Naive thymus-derived CD4-positive, alpha-beta T cell (primary cell): Measurements from ENCODE around the gene CHI3L1. TPM values are rescaled to one million over a fixed set of nuclear protein-coding genes. Genes with fewer than 3 reads are reported as not detected.
A peak's percentile ranks its signal among the peaks of the same experiment; 100 is the strongest.

Source experiments
- ATAC-seq: fragments of 150-1000 bp; cut with Tn5 transposase; 2 replicates; pipeline ENCODE4 v1.10.0; 2021; ENCODE audit warnings: mild to moderate bottlenecking, moderate library complexity
- CTCF ChIA-PET: fragments of 350-600 bp; sonication (Branson Sonifier 250); formaldehyde crosslinking; loops from one replicate; lab custom pipeline; 2021; ENCODE audit warnings: antibody characterized with exemption; lab: Charles Lee
- POLR2A ChIA-PET: fragments of 350-600 bp; sonication (Branson Sonifier 250); formaldehyde crosslinking; loops from one replicate; lab custom pipeline; 2021; ENCODE audit warnings: antibody characterized with exemption, inconsistent platforms; lab: Charles Lee
- DNase-seq, 9 donors: peaks; one replicate each; pipeline versions ENCODE4 v3.0.0 to v3.0.0-alpha.2; 2020 to 2022; ENCODE audit warnings: mixed read lengths in 1 of 9
- H3K27ac ChIP-seq: one replicate; pipeline ENCODE4 v1.7.0; 2013; ENCODE audit warnings: mild to moderate bottlenecking, low read depth, low read length, moderate library complexity
- H3K27me3 ChIP-seq, 2 donors: one replicate each; pipeline ENCODE4 v1.7.0; 2013; ENCODE audit warnings: low read length in 2 of 2, mild to moderate bottlenecking in 2 of 2, moderate library complexity in 2 of 2; ENCODE audit not compliant: control insufficient read depth in 2 of 2, insufficient read depth in 2 of 2
- H3K36me3 ChIP-seq, 3 experiments: 1 replicate in 2 of 3; 2 replicates in 1 of 3; pipeline ENCODE4 v1.7.0; 2013; ENCODE audit warnings: low read length in 3 of 3, mild to moderate bottlenecking in 3 of 3, moderate library complexity in 1 of 3; ENCODE audit not compliant: insufficient read depth in 3 of 3, control insufficient read depth in 2 of 3
- H3K4me1 ChIP-seq, 2 donors: one replicate each; pipeline ENCODE4 v1.7.0; 2013; ENCODE audit warnings: low read length in 2 of 2, mild to moderate bottlenecking in 2 of 2, moderate library complexity in 1 of 2; ENCODE audit not compliant: control insufficient read depth in 2 of 2, insufficient read depth in 2 of 2
- H3K4me3 ChIP-seq: 2 replicates; pipeline ENCODE4 v1.7.0; 2013; ENCODE audit warnings: mild to moderate bottlenecking, low read length
- H3K9me3 ChIP-seq, 3 experiments: 1 replicate in 2 of 3; 2 replicates in 1 of 3; pipeline ENCODE4 v1.7.0; 2013; ENCODE audit warnings: low read length in 3 of 3; ENCODE audit not compliant: control insufficient read depth in 2 of 3
- H3K27ac Mint-ChIP-seq, 9 donors: one replicate each; pipeline ENCODE4 v1.8.0; 2020 to 2022; ENCODE audit warnings: mixed read lengths in 9 of 9, mild to moderate bottlenecking in 8 of 9, moderate library complexity in 5 of 9, inconsistent platforms in 2 of 9
- H3K27me3 Mint-ChIP-seq, 5 donors: one replicate each; pipeline ENCODE4 v1.8.0; 2021 to 2022; ENCODE audit warnings: mixed read lengths in 5 of 5, mild to moderate bottlenecking in 1 of 5
- H3K36me3 Mint-ChIP-seq, 5 donors: one replicate each; pipeline ENCODE4 v1.8.0; 2020 to 2022; ENCODE audit warnings: mixed read lengths in 5 of 5, mild to moderate bottlenecking in 3 of 5, inconsistent platforms in 1 of 5
- H3K4me1 Mint-ChIP-seq, 7 donors: one replicate each; pipeline ENCODE4 v1.8.0; 2020 to 2022; ENCODE audit warnings: mixed read lengths in 7 of 7, mild to moderate bottlenecking in 3 of 7, inconsistent platforms in 1 of 7
- H3K4me3 Mint-ChIP-seq, 10 donors: one replicate each; pipeline ENCODE4 v1.8.0; 2020 to 2022; ENCODE audit warnings: mild to moderate bottlenecking in 10 of 10, mixed read lengths in 10 of 10, moderate library complexity in 6 of 10, inconsistent platforms in 2 of 10
- H3K9me3 Mint-ChIP-seq, 11 donors: one replicate each; pipeline ENCODE4 v1.8.0; 2020 to 2022; ENCODE audit warnings: mixed read lengths in 11 of 11, mild to moderate bottlenecking in 4 of 11, inconsistent platforms in 1 of 11, moderate library complexity in 1 of 11
- intact Hi-C, 2 donors: fragments of 100-400 bp; cut with micrococcal nuclease; formaldehyde crosslinking; loops; one replicate each; pipeline ENCODE4 v1.15.1; 2023
- polyA plus RNA-seq, 2 donors: library from polyadenylated mRNA; unstranded; fragments of 300-500 nt; fragmentation: Illumina TruSeq; gene quantifications; one replicate each; pipeline ENCODE4 v1.2.3, GENCODE V29; 2021
- total RNA-seq, 6 experiments: library from RNA in 5 of 6; stranded (reverse) in 5 of 6; gene quantifications; 1 replicate in 5 of 6; 2 replicates in 1 of 6; pipeline ENCODE4 v1.2.3 and lab custom pipeline; 2021 to 2026

CHI3L1 gene
- total and polyA plus RNA-seq, 7 experiments from 2014 or later: 0.32 to 1.3 TPM; not detected in 5

DNA sequence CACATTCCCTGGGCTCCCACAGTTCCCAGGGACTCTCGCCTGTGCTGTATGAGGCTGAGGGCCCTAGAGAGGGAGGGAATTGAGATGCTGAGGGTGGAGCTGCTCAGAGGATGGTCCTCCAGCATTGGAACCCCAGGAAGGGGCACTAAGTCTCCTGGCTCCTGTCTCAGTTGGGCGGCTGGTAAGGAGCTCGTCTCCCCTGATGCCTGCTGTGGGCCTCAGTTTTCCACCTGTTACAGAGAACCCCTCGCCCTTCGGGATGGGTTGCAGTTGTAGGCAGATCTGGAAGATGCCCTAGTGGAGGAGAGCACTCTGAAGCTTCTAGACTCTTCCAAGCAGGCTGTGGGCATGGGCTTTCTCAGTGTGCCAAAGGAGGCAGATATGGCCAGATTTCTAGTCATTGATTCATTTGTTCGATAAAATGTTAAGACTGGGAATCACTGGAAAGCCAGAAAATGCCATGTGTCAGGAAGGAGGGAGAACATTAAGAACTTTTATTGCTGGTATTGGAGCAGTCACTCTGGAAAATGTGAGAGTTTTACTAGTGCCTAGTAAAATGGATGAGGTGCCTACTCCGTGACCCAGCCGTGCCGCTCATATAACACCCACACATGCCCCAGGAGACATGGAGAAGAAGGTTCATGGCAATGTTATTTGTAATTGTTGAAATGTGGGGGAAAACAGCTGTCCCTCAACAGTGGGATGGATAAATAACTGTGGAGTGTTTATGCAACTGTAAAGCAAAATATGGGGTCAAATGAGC, 10.1 kb downstream of the CHI3L1 start:
- no peaks in the 10 kb centered on the region for H3K9me3 ChIP-seq
- ChIA-PET CTCF (no interaction called here), POLR2A (no interaction called here)
- Mint-ChIP-seq H3K4me1 (peaks cover 0 to 4% (median 0%) of the 10 kb centered on the region in 7 donors), H3K36me3 (no peaks in the 10 kb centered on the region), H3K4me3 (no peak overlapping the region), H3K27ac (no peak overlapping the region), H3K27me3 (no peaks in the 10 kb centered on the region), H3K9me3 (no peaks in the 10 kb centered on the region)
- ATAC-seq (no peak), DNase-seq (no peak)
- H3K36me3 ChIP-seq: no peaks in the 10 kb centered on the region
- no peaks in the 10 kb centered on the region for H3K27me3 ChIP-seq
- H3K4me1 ChIP-seq: no peaks in the 10 kb centered on the region
- no peak overlapping the region for H3K4me3 ChIP-seq
- intact Hi-C loops: no loop called here
- H3K27ac ChIP-seq: no peak overlapping the region

DNA sequence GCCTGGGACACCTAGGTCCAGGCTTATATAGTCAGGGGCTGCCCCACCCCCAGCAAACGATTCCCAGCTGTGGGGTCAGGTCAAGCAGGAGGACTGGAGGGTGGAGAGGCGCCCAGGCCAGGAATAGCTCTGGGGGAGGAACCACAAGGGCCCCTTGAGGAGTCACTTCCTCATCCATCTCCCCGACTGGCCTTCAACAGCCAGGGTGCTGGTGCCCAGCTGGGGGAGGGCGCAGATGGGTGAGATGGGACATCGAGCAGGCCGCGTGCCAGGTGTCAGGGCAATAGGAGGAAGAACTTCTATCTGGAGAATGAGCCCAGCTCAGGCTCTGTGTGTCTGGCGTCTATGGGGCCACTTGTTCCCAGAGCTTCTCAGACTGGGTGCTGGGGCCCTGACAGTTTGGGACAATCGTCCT, 10.7 kb downstream of the CHI3L1 start:
- no peaks in the 10 kb centered on the region for H3K4me1 ChIP-seq
- no peaks in the 10 kb centered on the region for H3K27me3 ChIP-seq
- Mint-ChIP-seq H3K36me3 (no peaks in the 10 kb centered on the region), H3K4me1 (peaks cover 0 to 4% (median 0%) of the 10 kb centered on the region in 7 donors), H3K27ac (no peak overlapping the region), H3K9me3 (no peaks in the 10 kb centered on the region), H3K27me3 (no peaks in the 10 kb centered on the region), H3K4me3 (no peak overlapping the region)
- peak; percentile 40 for ATAC-seq
- no peaks in the 10 kb centered on the region for H3K36me3 ChIP-seq
- intact Hi-C loops: no loop called here
- POLR2A ChIA-PET: no interaction called here
- no peak for DNase-seq
- no peak overlapping the region for H3K27ac ChIP-seq
- CTCF ChIA-PET: interaction anchor here (1.1 kb wide), 1 partner anchor 44 kb away, joined by 3 read pairs; no protein-coding TSS in a partner anchor
- no peak overlapping the region for H3K4me3 ChIP-seq
- H3K9me3 ChIP-seq: no peaks in the 10 kb centered on the region

DNA sequence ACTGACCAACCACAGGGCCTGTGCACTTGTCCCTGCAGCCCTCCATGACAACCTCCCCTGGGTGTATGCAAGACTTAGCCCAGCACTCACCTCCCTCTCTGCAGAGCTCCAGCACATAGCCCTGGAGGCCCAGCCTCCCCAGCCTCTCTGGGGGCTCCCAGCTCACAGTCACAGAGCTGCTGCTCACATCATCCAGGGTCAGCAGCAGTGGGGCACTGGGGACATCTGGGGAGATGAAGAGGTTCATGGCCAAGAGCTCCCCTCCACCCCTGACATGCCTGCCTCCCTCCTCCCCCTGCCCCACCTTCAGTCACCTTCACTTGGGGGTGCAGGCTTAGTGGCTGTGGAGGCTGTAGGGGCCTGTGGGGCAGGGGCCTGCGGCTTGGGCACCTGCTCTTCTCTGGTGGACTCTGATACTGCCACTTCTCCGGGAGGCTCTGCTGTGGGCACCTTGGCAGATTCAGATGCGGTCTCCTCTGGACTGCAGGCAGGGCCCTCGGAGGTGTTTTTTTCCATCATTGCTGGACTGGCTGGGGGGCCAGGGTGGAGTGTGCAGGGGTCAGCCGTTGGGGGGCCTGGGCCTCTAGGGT, 11.2 kb downstream of the CHI3L1 start, which contains the start of gene MYBPH:
Gene MYBPH, minus strand, starts transcription at position 590 of the 590 bp plus-strand sequence. Its CDS starts 71 bp downstream, at position 519.
- H3K36me3 ChIP-seq: no peaks in the 10 kb centered on the region
- no peaks in the 10 kb centered on the region for H3K27me3 ChIP-seq
- H3K27ac Mint-ChIP-seq: no peak within 1 kb of the TSS
- H3K27me3 Mint-ChIP-seq: no peaks in the 10 kb centered on the region
- H3K4me1 Mint-ChIP-seq: peaks cover 0 to 4% (median 0%) of the 10 kb centered on the region in 7 donors
- H3K4me1 ChIP-seq: no peaks in the 10 kb centered on the region
- no peaks in the 10 kb centered on the region for H3K9me3 ChIP-seq
- H3K4me3 ChIP-seq: no peak within 1 kb of the TSS
- POLR2A ChIA-PET: no interaction called here
- H3K36me3 Mint-ChIP-seq: no peaks in the 10 kb centered on the region
- no peaks in the 10 kb centered on the region for H3K9me3 Mint-ChIP-seq
- H3K27ac ChIP-seq: no peak within 1 kb of the TSS
- intact Hi-C loops: no loop called here
- no peak for DNase-seq
- no peak within 1 kb of the TSS for H3K4me3 Mint-ChIP-seq
- no peak for ATAC-seq
- CTCF ChIA-PET: interaction anchor here (1.1 kb wide), 1 partner anchor 44 kb away, joined by 3 read pairs; no protein-coding TSS in a partner anchor

DNA sequence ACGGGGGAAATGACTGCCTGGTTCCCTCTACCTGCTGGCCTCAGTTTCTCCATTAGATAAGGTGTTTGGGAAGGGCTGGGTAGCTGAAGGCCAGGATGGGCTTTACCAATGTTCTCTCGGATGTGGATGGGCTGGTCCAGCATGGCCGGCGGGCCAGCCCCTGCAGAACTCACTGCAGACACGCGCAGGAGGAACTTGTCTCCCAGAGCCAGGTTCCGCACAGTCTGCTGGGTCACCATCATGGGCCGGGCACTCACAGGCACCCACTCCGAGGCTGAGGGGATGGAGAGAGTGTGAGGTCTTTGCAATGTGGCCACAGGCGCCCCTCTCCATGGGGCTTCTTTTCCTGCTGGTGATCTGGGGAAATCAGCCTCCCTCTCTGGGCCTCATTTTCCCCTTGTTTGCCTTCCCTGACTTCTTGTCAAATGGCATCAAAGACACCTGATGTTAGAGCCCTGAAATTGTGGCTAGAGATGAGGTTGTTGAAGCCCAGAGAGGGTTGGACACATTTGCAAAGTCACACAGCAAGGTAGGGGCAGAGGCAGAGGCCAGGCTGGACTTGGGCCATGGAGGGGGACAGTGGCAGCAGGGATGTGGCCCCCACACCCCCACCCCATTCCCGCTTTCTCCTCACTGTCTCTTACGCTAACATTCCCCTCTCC, 12.0 kb downstream of the CHI3L1 start:
- Mint-ChIP-seq H3K27ac (peak overlapping the region in 1 of 9 donors; percentile 76), H3K9me3 (no peaks in the 10 kb centered on the region), H3K4me3 (no peak overlapping the region), H3K27me3 (no peaks in the 10 kb centered on the region), H3K36me3 (no peaks in the 10 kb centered on the region), H3K4me1 (peaks cover 0 to 4% (median 0%) of the 10 kb centered on the region in 7 donors)
- Histone ChIP-seq H3K27ac (no peak overlapping the region), H3K9me3 (no peaks in the 10 kb centered on the region), H3K4me1 (no peaks in the 10 kb centered on the region), H3K27me3 (no peaks in the 10 kb centered on the region), H3K4me3 (no peak overlapping the region), H3K36me3 (no peaks in the 10 kb centered on the region)
- intact Hi-C loops: no loop called here
- DNase-seq: no peak
- CTCF ChIA-PET: interaction anchor here (1.1 kb wide), 1 partner anchor 45 kb away, joined by 3 read pairs; no protein-coding TSS in a partner anchor
- POLR2A ChIA-PET: no interaction called here
- ATAC-seq: no peak

DNA sequence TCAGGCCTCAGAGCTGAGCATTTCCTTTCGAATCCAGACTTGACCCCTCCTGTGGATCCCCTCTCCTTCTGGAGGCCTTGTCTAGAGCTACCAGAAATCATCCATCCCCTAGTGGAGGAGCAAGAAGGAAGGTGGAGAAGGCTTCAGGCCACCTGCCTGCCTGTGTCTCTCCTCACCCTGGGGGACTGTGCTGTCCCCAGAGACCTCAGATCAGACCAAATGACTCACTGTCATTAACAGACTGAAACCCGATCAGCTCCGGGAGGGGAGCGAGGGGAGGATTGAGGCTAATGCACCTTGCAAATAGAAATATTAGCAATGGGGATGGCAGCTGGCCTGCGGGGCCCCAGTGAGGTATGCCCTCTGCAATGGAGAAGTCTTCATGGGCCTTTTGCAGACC, 12.9 kb downstream of the CHI3L1 start:
- intact Hi-C loops: no loop called here
- H3K4me1 ChIP-seq: no peaks in the 10 kb centered on the region
- CTCF ChIA-PET: interaction anchor here (0.8 kb wide), 1 partner anchor 9 kb away, joined by 3 read pairs; no protein-coding TSS in a partner anchor
- no peaks in the 10 kb centered on the region for H3K27me3 ChIP-seq
- POLR2A ChIA-PET: no interaction called here
- no peak overlapping the region for H3K4me3 ChIP-seq
- Mint-ChIP-seq H3K27me3 (no peaks in the 10 kb centered on the region), H3K4me3 (no peak overlapping the region), H3K36me3 (no peaks in the 10 kb centered on the region), H3K4me1 (peaks cover 0 to 4% (median 0%) of the 10 kb centered on the region in 7 donors), H3K9me3 (no peaks in the 10 kb centered on the region), H3K27ac (no peak overlapping the region)
- H3K9me3 ChIP-seq: no peaks in the 10 kb centered on the region
- DNase-seq: no peak
- no peak for ATAC-seq
- no peak overlapping the region for H3K27ac ChIP-seq
- H3K36me3 ChIP-seq: no peaks in the 10 kb centered on the region

DNA sequence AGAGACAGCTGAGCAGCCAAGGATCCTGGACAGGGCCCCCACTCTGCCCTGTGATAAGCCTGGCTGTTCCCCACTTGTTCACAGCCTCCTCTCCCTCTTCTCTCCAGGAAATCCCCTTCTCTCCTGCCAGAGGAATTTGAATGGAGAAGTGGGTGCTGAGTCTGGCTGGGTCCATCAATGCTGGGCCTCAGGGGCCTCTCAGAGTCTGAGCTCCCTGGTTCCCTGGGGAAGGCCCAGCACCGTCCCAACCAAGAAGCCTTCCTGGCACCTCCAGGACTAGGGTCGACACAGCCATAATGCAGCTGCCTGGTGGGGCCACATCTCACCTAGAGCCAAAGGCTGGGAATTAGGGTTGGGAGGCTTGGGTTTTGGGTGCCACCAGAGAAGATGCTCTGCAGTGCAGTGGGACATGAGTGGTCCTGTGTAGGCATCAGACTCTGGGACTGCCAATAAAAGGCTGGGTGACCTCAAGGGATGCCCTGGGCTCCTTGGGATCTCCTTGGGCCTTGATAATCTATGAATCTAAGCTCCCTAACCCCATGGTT, 13.4 kb downstream of the CHI3L1 start:
- DNase-seq: no peak
- no peaks in the 10 kb centered on the region for H3K9me3 Mint-ChIP-seq
- no peaks in the 10 kb centered on the region for H3K27me3 ChIP-seq
- no peaks in the 10 kb centered on the region for H3K27me3 Mint-ChIP-seq
- no peaks in the 10 kb centered on the region for H3K36me3 ChIP-seq
- no peak overlapping the region for H3K4me3 Mint-ChIP-seq
- H3K27ac Mint-ChIP-seq: no peak overlapping the region
- H3K36me3 Mint-ChIP-seq: no peaks in the 10 kb centered on the region
- no peak overlapping the region for H3K4me3 ChIP-seq
- intact Hi-C loops: no loop called here
- no peaks in the 10 kb centered on the region for H3K9me3 ChIP-seq
- POLR2A ChIA-PET: no interaction called here
- no peaks in the 10 kb centered on the region for H3K4me1 ChIP-seq
- H3K27ac ChIP-seq: no peak overlapping the region
- ATAC-seq: no peak
- CTCF ChIA-PET: interaction anchor here (0.8 kb wide), 1 partner anchor 9 kb away, joined by 3 read pairs; no protein-coding TSS in a partner anchor
- H3K4me1 Mint-ChIP-seq: peaks cover 0 to 4% (median 0%) of the 10 kb centered on the region in 7 donors
